ENCODE measurements around the gene PHLDA1.

GRCh38 chr12:75996861-75997447 is 34.6 kb downstream of the PHLDA1 start:
- TF ChIP-seq CTCF (IDR thresholded peaks at IDR 0.05 in 8 of 11, conservative IDR thresholded peaks at IDR 0.05 in 3 of 11) (no peak), POLR2AphosphoS5 (IDR thresholded peaks at IDR 0.05) (no peak)
